HL-60 (cell line): ENCODE results near the gene NTRK2.
"Not testable (repeated sequence)": the region's sequence is repeated elsewhere in the genome, so short reads cannot be mapped to it uniquely, and the experiment has no call there.

Experiments used
- DNase-seq, 2 experiments: peaks; one replicate each; pipeline ENCODE4 v3.0.0-alpha.2; 2010 to 2020; ENCODE audit warnings: low read depth in 1 of 2, low spot score in 1 of 2
- H3K27ac ChIP-seq: fragments of 250-450 bp; sonication (Bioruptor Pico); replicated peaks from 2 replicates; pipeline ENCODE4 v1.5.1; 2020; ENCODE audit warnings: mild to moderate bottlenecking, moderate library complexity
- H3K27me3 ChIP-seq: fragments of 250-450 bp; sonication (Bioruptor Pico); 2 replicates; pipeline ENCODE4 v1.5.1; 2021; ENCODE audit warnings: mild to moderate bottlenecking, moderate library complexity; ENCODE audit not compliant: insufficient read depth, poor library complexity, severe bottlenecking
- H3K4me3 ChIP-seq: replicated peaks from 2 replicates; pipeline ENCODE4 v1.5.1; 2011; ENCODE audit warnings: mild to moderate bottlenecking, control low read depth, low read length; ENCODE audit not compliant: insufficient read depth
- GABPA ChIP-seq: IDR thresholded peaks from 2 replicates; pipeline ENCODE4 v1.6.1; 2012; ENCODE audit warnings: low read depth
- POLR2AphosphoS5 ChIP-seq: IDR thresholded peaks from 2 replicates; pipeline ENCODE4 v1.6.1; 2012; ENCODE audit warnings: low read depth
- SPI1 ChIP-seq: IDR thresholded peaks from 2 replicates; pipeline ENCODE4 v1.6.1; 2012; ENCODE audit warnings: low read depth, mild to moderate bottlenecking, borderline replicate concordance
- TF ChIP-seq, protein P1 (sequence below): IDR thresholded peaks from one replicate; pipeline ENCODE4 v1.5.1; 2011; ENCODE audit warnings: low read length, control low read depth, inconsistent platforms; ENCODE audit not compliant: insufficient read depth
- TF ChIP-seq, protein P2 (sequence below): IDR thresholded peaks from 2 replicates; pipeline ENCODE4 v1.6.1; 2012; ENCODE audit warnings: low read depth; ENCODE audit not compliant: insufficient replicate concordance

The NTRK2 gene

DNA sequence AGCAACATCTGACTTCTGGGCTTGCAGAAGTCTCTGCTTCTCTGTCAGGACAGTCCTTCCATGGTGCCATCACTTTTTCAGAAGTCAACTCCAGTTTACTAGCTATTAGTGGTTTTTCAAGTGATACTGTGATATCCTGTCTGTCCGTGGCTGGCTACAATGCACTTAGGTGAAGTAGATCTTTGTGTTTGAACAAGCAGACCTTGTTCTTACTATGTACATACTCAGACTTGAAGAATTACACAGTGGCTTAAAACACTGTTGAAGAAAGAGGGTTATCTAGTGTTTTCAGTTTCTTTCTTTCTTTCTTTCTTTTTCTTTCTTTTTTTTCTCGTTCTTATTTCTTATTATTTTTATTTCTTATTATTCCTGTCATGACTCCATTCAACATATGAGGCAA is 228.7 kb downstream of the NTRK2 start:
- Histone ChIP-seq H3K27ac (no peak overlapping the region), H3K27me3 (no peaks in the 10 kb centered on the region), H3K4me3 (no peak overlapping the region)
- TF ChIP-seq SPI1 (no peak), GABPA (no peak)
- DNase-seq: no peak

DNA sequence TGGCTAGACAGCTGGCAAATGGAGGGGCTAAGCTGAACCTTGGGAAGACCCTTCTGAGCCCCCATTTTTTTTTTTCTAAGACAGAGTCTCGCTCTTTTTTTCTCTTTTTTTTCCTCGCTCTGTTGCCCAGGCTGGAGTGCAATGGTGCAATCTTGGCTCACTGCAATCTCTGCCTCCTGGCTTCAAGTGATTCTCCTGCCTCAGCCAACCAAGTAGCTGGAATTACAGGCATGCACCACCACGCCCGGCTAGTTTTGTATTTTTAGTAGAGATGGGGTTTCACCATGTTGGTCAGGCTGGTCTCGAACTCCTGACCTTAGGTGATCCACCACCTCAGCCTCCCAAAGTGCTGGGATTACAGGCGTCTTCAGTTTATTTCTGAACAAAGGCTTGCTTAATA is 229.1 kb downstream of the NTRK2 start:
- not testable (repeated sequence) for H3K4me3 ChIP-seq, H3K27ac ChIP-seq, DNase-seq, H3K27me3 ChIP-seq

DNA sequence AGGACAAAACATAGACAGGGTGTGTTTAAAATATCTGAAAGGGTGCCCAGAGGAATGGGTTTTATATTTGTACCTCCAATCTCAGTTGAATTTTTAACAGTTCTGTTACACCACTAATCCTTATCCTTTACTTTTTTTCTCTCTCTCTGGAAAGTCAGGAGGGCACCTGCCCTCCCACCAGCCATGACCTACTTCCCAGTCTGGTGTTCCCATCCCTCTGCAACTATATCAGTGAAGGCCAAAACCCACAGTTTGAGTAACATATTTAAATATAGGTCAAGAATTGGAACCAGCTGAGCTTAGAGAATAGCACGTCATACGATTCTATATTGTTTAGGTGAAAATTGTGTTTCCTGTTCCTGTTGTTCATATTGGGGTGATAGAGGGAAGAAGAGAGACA is 229.8 kb downstream of the NTRK2 start:
- TF ChIP-seq GABPA (no peak), SPI1 (no peak), POLR2AphosphoS5 (no peak)
- TF ChIP-seq, protein P1, sequence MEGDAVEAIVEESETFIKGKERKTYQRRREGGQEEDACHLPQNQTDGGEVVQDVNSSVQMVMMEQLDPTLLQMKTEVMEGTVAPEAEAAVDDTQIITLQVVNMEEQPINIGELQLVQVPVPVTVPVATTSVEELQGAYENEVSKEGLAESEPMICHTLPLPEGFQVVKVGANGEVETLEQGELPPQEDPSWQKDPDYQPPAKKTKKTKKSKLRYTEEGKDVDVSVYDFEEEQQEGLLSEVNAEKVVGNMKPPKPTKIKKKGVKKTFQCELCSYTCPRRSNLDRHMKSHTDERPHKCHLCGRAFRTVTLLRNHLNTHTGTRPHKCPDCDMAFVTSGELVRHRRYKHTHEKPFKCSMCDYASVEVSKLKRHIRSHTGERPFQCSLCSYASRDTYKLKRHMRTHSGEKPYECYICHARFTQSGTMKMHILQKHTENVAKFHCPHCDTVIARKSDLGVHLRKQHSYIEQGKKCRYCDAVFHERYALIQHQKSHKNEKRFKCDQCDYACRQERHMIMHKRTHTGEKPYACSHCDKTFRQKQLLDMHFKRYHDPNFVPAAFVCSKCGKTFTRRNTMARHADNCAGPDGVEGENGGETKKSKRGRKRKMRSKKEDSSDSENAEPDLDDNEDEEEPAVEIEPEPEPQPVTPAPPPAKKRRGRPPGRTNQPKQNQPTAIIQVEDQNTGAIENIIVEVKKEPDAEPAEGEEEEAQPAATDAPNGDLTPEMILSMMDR: no peak
- TF ChIP-seq, protein P2, sequence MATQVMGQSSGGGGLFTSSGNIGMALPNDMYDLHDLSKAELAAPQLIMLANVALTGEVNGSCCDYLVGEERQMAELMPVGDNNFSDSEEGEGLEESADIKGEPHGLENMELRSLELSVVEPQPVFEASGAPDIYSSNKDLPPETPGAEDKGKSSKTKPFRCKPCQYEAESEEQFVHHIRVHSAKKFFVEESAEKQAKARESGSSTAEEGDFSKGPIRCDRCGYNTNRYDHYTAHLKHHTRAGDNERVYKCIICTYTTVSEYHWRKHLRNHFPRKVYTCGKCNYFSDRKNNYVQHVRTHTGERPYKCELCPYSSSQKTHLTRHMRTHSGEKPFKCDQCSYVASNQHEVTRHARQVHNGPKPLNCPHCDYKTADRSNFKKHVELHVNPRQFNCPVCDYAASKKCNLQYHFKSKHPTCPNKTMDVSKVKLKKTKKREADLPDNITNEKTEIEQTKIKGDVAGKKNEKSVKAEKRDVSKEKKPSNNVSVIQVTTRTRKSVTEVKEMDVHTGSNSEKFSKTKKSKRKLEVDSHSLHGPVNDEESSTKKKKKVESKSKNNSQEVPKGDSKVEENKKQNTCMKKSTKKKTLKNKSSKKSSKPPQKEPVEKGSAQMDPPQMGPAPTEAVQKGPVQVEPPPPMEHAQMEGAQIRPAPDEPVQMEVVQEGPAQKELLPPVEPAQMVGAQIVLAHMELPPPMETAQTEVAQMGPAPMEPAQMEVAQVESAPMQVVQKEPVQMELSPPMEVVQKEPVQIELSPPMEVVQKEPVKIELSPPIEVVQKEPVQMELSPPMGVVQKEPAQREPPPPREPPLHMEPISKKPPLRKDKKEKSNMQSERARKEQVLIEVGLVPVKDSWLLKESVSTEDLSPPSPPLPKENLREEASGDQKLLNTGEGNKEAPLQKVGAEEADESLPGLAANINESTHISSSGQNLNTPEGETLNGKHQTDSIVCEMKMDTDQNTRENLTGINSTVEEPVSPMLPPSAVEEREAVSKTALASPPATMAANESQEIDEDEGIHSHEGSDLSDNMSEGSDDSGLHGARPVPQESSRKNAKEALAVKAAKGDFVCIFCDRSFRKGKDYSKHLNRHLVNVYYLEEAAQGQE: no peak
- H3K4me3 ChIP-seq: no peak overlapping the region

DNA sequence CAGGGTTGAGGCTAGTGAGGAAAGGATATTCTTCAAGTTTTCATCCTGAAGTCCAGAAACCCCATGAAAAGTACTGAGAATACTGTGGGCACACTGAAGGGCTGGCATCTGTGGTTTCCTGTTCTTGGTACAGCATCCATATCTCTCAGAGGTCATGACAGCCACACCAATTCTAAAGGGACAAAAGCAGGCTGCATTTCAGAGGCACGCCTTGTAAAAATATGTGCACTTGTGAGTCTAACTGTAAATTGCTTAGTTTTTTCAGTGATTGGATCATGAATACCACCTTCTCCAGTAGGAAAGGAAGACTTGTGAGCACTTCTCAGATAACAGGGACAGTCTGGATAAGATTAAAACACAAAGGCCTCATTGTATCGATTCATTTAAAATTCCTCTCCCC is 230.9 kb downstream of the NTRK2 start:
- Histone ChIP-seq H3K27ac (no peak overlapping the region), H3K4me3 (no peak overlapping the region), H3K27me3 (peaks cover 2% of the 10 kb centered on the region)
- no peak for DNase-seq
- no peak for TF ChIP-seq POLR2AphosphoS5
- TF ChIP-seq GABPA: no peak
- no peak for TF ChIP-seq SPI1
- TF ChIP-seq, protein P2: no peak
- TF ChIP-seq, protein P1: no peak

More for the DNA sequence above, 229.8 kb downstream of the NTRK2 start:
- no peak for DNase-seq
- no peak overlapping the region for H3K27ac ChIP-seq
- no peaks in the 10 kb centered on the region for H3K27me3 ChIP-seq

DNA sequence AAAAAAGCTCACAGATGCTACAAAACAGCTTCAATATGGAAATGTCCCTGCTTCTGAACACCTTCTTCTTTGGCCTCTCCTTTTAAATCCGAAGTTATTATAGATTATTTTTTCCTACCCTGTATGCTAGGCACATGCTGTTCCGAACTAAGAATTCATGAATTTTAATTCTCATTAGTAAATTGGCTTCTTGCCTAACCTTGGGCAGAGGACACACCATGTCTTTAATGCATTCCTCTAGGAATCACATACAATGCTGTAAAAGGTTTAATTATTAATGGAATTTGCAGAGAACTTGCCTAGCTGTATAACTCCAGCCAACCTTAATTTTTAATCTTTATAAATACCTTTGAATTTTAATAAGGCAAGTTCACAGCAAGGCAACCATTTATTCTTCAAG is 234.4 kb downstream of the NTRK2 start:
- Histone ChIP-seq H3K27me3 (peaks cover 2% of the 10 kb centered on the region), H3K27ac (no peak overlapping the region), H3K4me3 (no peak overlapping the region)
- DNase-seq: no peak
- no peak for TF ChIP-seq SPI1
- TF ChIP-seq, protein P2: no peak
- TF ChIP-seq, protein P1: no peak
- no peak for TF ChIP-seq POLR2AphosphoS5
- TF ChIP-seq GABPA: no peak
